NCI-H2227 treated with DMSO at 0.1 percent for 48 hours (cell line): Measurements from ENCODE around the gene FBXO39.
"Not testable (repeated sequence)": the region's sequence is repeated elsewhere in the genome, so short reads cannot be mapped to it uniquely, and the experiment has no call there.

Experiments
- DNase-seq: peaks from one replicate; lab custom pipeline; 2025; lab: John Stamatoyannopoulos, UW

The FBXO39 gene

DNA sequence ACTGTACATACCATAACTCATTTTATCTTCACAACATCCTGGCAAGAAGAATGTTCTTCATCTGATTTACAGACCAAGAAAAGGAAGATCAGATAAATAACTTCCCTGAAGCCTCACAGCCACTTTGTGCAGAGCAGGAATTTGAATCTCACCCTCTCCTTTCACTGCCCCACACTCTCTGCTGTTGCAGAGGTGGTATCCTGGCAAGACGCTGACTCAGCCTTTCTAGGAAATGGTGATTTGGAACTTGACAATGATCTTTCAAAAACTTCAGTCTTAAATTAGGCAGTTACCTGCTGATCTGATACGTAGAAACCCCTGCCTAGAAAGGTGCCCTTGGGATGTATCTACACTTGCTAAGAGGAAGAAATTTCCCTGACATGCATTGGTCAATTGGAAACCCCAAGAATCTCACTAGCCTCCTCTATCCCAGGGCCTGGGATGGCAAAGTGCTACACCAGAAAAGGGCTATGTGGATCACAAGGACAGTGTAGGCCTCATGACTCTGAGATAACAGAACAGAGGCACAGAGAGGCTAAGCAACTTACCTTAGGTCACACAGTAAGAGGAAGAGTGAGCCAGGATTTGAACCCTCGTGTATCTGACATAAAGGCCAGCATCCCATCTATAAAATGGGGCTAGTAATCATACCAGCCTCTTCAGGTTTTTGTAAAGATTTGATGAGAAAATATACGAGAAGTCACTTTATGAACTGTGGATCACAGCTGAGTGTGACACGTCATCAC lies 17.9 kb downstream of the FBXO39 start:
- DNase-seq, result no peak

DNA sequence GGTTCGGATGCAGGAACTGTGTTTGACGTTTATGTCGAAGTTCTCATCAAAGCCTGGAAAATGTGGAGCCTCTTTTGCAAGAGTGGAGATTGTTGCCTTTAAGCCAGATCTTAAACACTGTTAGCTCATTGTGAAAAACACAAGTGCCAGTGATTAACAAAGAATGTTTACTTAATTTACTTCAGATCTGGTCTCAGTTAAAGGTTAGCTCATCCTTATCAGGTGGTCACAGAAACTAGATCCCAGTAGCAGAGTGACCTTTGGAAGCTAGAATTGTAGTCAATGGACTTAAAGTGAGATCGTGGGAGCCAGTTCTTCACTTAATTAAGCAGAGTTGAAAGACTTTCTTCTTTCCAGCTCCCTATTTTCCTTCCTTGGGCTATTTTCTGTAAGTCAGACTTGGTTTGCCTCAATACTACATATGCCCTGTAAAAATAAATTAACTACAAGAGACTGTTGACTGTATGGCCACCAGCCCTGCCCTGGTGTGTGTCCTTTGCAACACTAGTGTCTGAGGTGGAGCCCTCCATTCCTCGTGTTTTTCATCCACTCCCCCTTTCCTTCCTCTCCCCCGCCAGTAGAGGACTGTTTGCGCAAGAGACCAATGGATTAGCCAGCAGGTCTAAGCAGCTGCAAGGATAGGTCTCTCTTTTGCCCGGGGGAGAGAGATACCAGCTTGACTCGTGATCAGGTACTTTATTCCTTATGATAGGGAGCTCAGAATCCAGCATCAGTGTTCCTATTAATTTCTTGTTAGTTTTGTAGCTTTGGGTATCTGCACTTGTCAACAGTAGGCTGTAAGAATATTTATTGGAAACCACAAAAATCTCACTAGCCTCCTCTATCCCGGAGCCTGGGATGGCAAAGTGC lies 20.2 kb downstream of the FBXO39 start:
- no peak for DNase-seq

DNA sequence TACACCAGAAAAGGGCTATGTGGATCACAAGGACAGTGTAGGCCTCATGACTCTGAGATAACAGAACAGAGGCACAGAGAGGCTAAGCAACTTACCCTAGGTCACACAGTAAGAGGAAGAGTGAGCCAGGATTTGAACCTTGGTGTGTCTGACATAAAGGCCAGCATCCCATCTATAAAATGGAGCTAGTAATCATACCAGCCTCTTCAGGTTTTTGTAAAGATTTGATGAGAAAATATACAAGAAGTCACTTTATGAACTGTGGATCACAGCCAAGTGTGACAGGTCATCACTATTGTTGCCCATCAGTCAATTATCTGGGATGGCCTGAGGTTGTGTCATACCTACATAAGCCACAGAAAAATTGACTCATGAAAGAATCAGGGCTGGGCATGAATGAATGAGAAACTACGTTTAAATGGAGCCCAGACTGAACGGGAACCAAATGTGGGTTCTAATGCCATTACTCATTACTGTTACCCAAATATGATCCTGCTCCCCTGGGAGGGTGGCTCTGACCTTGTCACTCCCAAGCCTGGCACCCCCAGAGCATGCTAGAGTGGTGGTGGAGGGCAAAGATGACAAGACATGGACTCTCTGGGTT lies 21.0 kb downstream of the FBXO39 start:
- no peak for DNase-seq

DNA sequence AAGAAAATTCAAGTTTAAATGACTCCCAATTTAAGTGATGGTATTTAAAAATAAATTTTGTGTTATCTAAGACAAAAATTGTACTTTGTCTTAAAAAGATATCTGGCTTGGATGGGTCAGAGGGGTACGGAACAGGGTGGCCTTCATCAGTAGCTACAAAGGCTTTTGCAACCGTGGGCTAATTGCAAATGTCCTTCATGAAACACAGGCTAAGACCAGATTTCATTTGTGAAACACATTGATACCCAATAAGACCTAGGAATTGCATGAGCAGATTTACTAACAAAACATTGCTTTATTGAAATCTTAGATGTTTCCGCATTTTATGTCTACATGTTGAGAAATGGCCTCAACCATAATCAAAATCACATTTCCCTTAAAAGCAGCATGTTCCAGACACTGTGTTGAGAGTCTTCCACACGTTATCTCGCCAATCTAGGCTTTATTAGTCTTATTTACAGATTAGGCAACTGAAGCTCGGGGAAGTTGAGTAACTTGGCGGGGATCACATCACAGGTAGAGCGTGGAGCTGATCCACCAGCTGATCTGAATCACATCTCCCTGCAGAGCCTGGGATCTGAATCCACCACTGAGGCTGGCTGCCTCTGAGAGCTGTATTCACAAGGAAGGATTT lies 21.8 kb downstream of the FBXO39 start:
- no peak for DNase-seq

DNA sequence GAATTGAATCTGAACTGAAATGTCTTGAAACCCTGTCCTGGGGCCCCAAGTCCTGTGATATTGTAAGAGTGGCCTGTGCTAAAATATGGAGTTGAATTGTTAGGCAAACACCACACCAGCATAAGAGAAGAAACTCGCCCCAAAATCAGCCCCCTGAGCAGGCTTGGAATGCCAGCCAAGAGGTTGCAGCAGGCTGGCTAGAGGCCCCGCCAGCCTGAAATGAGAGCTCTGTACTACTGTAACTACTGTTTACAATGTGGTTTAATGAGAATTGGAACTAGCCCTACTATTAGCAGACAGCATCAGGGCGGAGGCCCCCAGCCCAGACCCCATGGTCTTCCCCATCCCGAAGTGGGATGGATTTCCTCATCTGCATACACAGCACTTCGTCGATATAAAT lies 23.7 kb downstream of the FBXO39 start:
- DNase-seq, result no peak

DNA sequence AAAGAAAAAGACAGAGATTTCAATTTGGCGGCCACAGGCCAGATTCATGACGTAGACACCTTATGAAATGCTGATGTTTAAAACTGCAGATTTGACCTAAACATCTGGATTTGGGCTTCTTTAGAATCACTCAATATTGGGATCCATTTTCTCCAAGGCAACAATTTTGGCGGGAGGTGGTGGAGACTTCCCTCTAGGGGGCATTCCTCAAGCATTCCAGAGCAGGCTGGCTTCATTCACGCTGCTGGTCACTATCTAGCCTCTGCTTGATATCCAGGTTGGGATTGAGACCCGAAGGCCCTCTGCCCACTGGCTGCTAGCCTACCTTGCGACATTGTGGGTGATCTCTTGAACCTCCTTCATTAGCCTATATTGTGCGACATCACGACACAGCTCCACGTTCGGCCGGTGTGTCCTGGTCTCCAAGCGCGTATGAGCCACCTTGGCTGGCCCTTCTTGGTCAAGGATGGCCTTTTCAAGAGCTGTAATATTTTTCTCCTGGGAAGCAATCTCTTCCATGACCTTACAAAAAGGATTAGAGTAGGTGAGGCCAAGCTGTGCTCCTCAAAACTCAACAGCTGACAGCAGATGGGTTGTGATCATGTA lies 24.5 kb downstream of the FBXO39 start:
- no peak for DNase-seq

DNA sequence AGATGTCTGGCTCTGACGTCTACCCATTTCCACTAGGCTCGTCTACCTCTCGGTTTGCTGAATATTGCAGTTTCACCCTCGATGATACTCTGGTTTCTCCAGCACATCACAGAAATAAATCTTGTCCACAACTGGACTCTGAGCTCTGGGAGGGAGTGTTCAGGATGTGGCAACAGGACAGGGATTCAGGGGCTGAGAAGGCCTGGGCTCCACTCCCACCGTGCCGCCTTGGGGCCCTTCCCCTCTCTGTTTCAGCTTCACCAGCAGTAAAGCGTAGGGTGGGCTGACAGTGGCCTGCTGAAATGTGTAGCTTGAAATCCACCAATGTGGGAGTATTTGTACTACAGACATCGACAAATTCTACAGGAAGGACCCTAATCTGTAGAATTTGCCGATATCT lies 35.5 kb downstream of the FBXO39 start:
- no peak for DNase-seq

DNA sequence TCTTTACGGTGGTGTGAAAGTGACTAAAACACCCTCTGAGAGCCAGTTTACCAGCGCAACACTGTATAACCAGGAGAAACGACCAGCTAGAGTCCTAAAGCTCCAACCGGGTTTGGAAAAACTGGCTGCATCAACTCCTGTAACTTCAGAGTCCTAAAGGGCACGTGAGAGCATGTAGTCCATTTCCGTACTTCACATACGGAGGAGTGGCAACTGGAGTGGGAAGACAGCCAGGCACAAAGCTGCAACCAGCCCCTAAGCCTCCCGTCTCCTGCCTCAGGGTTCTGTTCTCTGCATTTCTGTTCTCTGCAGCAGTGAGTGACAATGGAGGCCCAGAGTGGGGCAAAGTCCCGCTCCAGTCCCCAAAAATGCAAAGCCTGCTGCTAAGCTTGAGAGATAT lies 36.3 kb downstream of the FBXO39 start:
- no peak for DNase-seq

DNA sequence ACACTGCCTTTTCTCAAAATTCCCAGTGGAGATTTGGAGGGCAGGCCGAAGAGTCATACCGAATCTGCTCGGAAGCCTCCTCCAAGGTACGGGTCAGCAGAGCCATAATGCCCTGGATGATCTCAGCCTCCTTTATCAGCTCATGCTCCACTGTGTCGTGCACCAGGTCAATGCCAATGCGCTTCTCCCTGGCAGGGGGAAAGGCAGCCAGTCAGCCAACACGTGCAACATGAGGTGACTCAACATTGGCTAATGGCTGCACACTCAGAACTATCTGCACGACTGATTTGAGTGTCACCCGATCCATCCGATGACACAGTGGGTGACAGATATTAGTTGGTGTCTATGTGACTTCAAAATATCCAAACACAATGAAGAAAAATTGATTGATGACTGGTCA lies 39.8 kb downstream of the FBXO39 start:
- no peak for DNase-seq

DNA sequence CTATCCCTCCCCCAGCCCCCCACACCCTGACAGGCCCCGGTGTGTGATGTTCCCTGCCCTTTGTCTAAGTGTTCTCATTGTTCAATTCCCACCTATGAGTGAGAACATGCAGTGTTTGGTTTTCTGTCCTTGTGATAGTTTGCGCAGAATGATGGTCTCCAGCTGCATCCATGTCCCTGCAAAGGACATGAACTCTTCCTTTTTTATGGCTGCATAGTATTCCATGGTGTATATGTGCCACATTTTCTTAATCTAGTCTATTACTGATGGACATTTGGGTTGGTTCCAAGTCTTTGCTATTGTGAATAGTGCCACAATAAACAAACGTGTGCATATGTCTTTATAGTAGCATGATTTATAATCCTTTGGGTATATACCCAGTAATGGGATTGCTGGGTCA lies 40.4 kb downstream of the FBXO39 start:
- DNase-seq, result not testable (repeated sequence)

DNA sequence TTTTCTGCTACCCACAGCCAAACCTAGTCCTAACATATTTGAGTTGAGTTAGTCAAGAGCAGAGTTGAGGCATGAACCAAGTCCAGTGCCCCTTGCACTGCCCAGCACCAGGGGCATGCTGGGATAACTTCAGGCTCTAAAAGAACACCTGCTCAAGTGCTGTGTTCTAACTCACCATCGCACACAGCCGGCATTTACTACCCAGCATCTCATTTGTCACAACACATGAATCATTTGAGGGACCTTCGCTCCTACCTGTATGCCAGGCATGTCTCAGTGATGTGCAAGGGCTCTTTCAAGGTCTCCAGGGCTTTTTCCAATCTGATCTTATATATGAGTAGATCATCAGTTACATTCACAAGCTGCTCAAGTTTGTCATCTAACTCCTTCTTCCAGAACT lies 42.9 kb downstream of the FBXO39 start:
- DNase-seq, result no peak

DNA sequence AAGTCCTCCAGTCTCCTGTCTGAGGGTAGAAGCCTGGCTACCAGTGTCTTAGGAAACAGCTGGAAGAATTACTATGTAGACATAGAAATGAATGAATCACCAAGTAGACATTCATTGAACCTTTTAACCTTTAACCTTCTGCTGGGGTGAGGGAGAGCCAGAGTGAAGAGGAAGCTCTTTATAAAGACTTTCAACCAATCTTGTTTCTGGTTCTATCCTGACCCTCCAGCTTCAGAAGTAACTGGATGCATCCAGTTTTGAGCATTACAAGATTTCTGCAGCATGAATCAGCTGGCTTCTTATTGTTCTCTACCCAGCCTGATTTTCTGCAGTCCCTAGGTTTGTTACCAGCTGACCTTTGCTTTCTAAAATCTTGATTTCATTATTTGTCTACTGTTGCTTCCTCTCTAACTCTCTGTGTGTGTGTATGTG lies 47.0 kb downstream of the FBXO39 start:
- DNase-seq, result no peak

DNA sequence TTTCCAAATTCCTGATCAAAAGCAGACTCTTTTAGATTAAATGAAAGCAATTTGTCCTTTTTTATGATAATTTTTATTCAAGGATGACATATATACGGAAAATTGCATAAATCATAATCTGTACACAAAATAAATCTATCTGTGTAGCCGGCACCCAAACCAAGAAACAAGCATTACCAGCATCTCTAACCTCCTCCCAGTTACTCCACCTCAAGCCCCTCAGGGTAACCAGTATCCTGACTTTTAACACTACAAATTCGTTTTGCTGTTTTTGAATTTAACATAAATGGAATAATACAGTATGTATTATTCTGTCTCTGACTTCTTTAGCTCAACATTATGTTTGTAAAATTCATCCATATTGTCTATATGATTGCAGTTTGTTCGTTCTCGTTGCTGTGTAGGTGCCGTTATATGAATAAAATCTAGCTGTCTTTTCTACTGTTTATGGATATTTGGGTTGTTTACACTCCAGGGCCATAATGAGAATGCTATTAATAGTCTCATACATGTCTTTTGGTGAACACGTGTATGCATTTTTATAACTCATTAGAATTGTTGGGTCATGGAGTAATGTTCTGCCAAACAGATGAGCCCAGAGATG lies 54.5 kb downstream of the FBXO39 start:
- DNase-seq, result no peak

DNA sequence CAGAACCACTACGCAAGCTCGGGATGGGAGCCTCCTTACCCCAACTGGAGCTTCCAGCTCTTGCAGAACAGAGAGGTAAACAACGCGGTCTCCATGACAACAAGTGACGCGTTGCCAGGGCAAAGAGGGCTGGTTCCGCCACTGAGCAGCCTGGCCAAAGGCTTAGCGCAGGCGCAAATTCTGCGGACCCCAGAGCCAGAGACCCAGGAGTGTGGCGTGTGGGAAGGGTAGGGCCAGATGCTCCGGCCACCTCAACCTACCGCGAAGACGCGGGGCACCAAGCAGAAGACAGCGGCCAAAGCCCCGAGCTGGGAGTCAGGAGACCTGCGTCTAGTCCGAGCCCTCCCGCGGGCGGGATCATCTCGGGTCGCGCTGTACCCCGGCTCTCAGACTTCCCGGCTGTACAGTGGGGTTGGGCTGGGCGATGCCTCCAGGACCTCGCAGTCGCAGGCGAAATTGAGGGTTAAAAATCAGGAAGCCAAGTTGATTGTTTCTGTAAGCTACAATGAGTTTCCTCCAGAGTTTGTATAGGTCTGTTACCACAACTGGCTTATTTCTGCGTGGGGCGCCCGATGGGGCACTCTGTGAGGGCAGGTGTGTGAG lies 55.7 kb downstream of the FBXO39 start, which contains the start of gene TEKT1:
Gene TEKT1, minus strand, starts transcription at position 69 of the 603 bp plus-strand sequence. CDS start 1,353 bp downstream, outside the sequence.
- peak; percentile 56 for DNase-seq
